ENCODE measurements around the gene TRMT2A.

TRMT2A gene

GRCh38 chr22:20131859-20132685 lies 15.0 kb upstream of the TRMT2A start:
- DNase-seq: no peak

GRCh38 chr22:20131597-20131858 lies 14.5 kb upstream of the TRMT2A start, which contains the start of gene ZDHHC8:
ZDHHC8 (plus strand) TSS chr22:20131804; CDS start chr22:20131948, 144 bp downstream.
- peak; percentile 43 for DNase-seq

- DNase-seq: peak; percentile 79
Observed at GRCh38 chr22:20130731-20131596, 13.9 kb upstream of the TRMT2A start.

GRCh38 chr22:20130319-20130718 lies 13.3 kb upstream of the TRMT2A start:
- no peak for DNase-seq

GRCh38 chr22:20129747-20130014 lies 12.7 kb upstream of the TRMT2A start:
- DNase-seq: no peak

- peak; percentile 64 for DNase-seq
Observed at GRCh38 chr22:20128902-20129746, 12.1 kb upstream of the TRMT2A start.

GRCh38 chr22:20128619-20128901 lies 11.5 kb upstream of the TRMT2A start:
- DNase-seq: no peak

- DNase-seq: no peak
Observed at GRCh38 chr22:20127869-20128618, 11.0 kb upstream of the TRMT2A start.

- no peak for DNase-seq
Observed at GRCh38 chr22:20127318-20127868, 10.4 kb upstream of the TRMT2A start.

- DNase-seq: no peak
Observed at GRCh38 chr22:20126284-20127029, 9.4 kb upstream of the TRMT2A start.

- DNase-seq: no peak
Observed at GRCh38 chr22:20125201-20126174, 8.5 kb upstream of the TRMT2A start.

- DNase-seq: no peak
Observed at GRCh38 chr22:20124083-20124787, 7.2 kb upstream of the TRMT2A start.

- no peak for DNase-seq
Observed at GRCh38 chr22:20123366-20124082, 6.5 kb upstream of the TRMT2A start.

GRCh38 chr22:20121856-20122415 lies 4.9 kb upstream of the TRMT2A start:
- no peak for DNase-seq

GRCh38 chr22:20118300-20119020 lies 1.4 kb upstream of the TRMT2A start:
- DNase-seq: peak; percentile 20

- DNase-seq: peak; percentile 92
Observed at GRCh38 chr22:20117633-20118299, 740 bp upstream of the TRMT2A start.

- no peak for DNase-seq
Observed at GRCh38 chr22:20116376-20116950, 563 bp downstream of the TRMT2A start.
